NK-92 (cell line): ENCODE measurements around the gene FRMD4A.

Experiments
- DNase-seq: peaks from one replicate; lab custom pipeline; 2025; ENCODE audit not compliant: unreplicated experiment; lab: John Stamatoyannopoulos, UW

FRMD4A gene

GRCh38 chr10:14296065-14296709 lies 34.5 kb downstream of the FRMD4A start:
- DNase-seq = no peak

GRCh38 chr10:14294347-14295059 lies 36.2 kb downstream of the FRMD4A start:
- DNase-seq = no peak

- no peak for DNase-seq
Measured at GRCh38 chr10:14293526-14293925, 37.2 kb downstream of the FRMD4A start.

GRCh38 chr10:14291296-14291695 lies 39.4 kb downstream of the FRMD4A start:
- no peak for DNase-seq

- no peak for DNase-seq
Measured at GRCh38 chr10:14285941-14286560, 44.7 kb downstream of the FRMD4A start.

- no peak for DNase-seq
Measured at GRCh38 chr10:14282276-14282675, 48.4 kb downstream of the FRMD4A start.

GRCh38 chr10:14278533-14278932 lies 52.2 kb downstream of the FRMD4A start:
- DNase-seq = no peak

- DNase-seq = no peak
Measured at GRCh38 chr10:14276210-14276609, 54.5 kb downstream of the FRMD4A start.

- no peak for DNase-seq
Measured at GRCh38 chr10:14271621-14272020, 59.1 kb downstream of the FRMD4A start.

GRCh38 chr10:14270370-14270769 lies 60.4 kb downstream of the FRMD4A start:
- no peak for DNase-seq

GRCh38 chr10:14265709-14266108 lies 65.0 kb downstream of the FRMD4A start:
- DNase-seq = no peak

- no peak for DNase-seq
Measured at GRCh38 chr10:14262836-14263425, 67.8 kb downstream of the FRMD4A start.

- DNase-seq = no peak
Measured at GRCh38 chr10:14261336-14261735, 69.4 kb downstream of the FRMD4A start.

GRCh38 chr10:14259696-14260566 lies 70.8 kb downstream of the FRMD4A start:
- no peak for DNase-seq

GRCh38 chr10:14254368-14254767 lies 76.4 kb downstream of the FRMD4A start:
- DNase-seq = no peak

- DNase-seq = no peak
Measured at GRCh38 chr10:14253711-14254110, 77.0 kb downstream of the FRMD4A start.

- no peak for DNase-seq
Measured at GRCh38 chr10:14253079-14253478, 77.6 kb downstream of the FRMD4A start.

- no peak for DNase-seq
Measured at GRCh38 chr10:14250496-14251076, 80.1 kb downstream of the FRMD4A start.

- no peak for DNase-seq
Measured at GRCh38 chr10:14247377-14248116, 83.2 kb downstream of the FRMD4A start.

- no peak for DNase-seq
Measured at GRCh38 chr10:14244801-14245211, 85.9 kb downstream of the FRMD4A start.
